ENCODE data around the gene ANKDD1B. TPM values are rescaled to one million over a fixed set of nuclear protein-coding genes. Genes with fewer than 3 reads are reported as not detected.

The ANKDD1B gene
- total and polyA plus RNA-seq, 2 of the 13 experiments (the other 11 are each of a cell fraction or from before 2014, with no cell fraction given), result 0.12 to 0.27 TPM

- Histone ChIP-seq H3K79me2 (ENCODE audit: insufficient read depth, low read length) (no peaks in the 10 kb centered on the region), H3K36me3 (replicated peaks in 1 of 2; ENCODE audit: control insufficient read depth in 1 of 2, insufficient read depth in 2 of 2, low read length in 2 of 2) (no peaks in the 10 kb centered on the region), H3K27ac (ENCODE audit: extremely low read length, insufficient read depth, low read length) (no peak overlapping the region), H3K9me3 (ENCODE audit: low read length) (no peaks in the 10 kb centered on the region), H4K20me1 (ENCODE audit: insufficient read depth, low read length) (no peaks in the 10 kb centered on the region), H2AFZ (ENCODE audit: low read length) (no peak overlapping the region), H3K4me3 (replicated peaks in 1 of 3; ENCODE audit: insufficient read depth in 1 of 3, low read depth in 2 of 3, low read length in 3 of 3) (no peak overlapping the region), H3K9ac (ENCODE audit: insufficient read depth, low read depth, low read length) (no peak overlapping the region), H3K27me3 (ENCODE audit: control insufficient read depth in 1 of 2, insufficient read depth in 2 of 2, low read length in 2 of 2) (no peaks in the 10 kb centered on the region), H3K4me1 (ENCODE audit: insufficient read depth, low read length) (no peaks in the 10 kb centered on the region), H3K4me2 (ENCODE audit: low read depth, low read length) (no peak overlapping the region)
- no peak for DNase-seq (ENCODE audit: low spot score)
- TF ChIP-seq ZNF83 (CRISPR knock-in tag; IDR thresholded peaks at IDR 0.05; ENCODE audit: borderline replicate concordance) (no peak), MED8 (CRISPR knock-in tag; IDR thresholded peaks at IDR 0.05; ENCODE audit: insufficient replicate concordance) (no peak), ZBTB39 (CRISPR knock-in tag; IDR thresholded peaks at IDR 0.05) (no peak), ZNF570 (CRISPR knock-in tag; IDR thresholded peaks at IDR 0.05; ENCODE audit: borderline replicate concordance) (no peak), TEAD2 (CRISPR knock-in tag; IDR thresholded peaks at IDR 0.05) (no peak), SP4 (CRISPR knock-in tag; IDR thresholded peaks at IDR 0.05) (no peak), ZIK1 (CRISPR knock-in tag; IDR thresholded peaks at IDR 0.05; ENCODE audit: borderline replicate concordance, low read depth) (no peak), JDP2 (CRISPR knock-in tag; IDR thresholded peaks at IDR 0.05; ENCODE audit: borderline replicate concordance) (no peak)
- TF ChIP-seq, protein P1, sequence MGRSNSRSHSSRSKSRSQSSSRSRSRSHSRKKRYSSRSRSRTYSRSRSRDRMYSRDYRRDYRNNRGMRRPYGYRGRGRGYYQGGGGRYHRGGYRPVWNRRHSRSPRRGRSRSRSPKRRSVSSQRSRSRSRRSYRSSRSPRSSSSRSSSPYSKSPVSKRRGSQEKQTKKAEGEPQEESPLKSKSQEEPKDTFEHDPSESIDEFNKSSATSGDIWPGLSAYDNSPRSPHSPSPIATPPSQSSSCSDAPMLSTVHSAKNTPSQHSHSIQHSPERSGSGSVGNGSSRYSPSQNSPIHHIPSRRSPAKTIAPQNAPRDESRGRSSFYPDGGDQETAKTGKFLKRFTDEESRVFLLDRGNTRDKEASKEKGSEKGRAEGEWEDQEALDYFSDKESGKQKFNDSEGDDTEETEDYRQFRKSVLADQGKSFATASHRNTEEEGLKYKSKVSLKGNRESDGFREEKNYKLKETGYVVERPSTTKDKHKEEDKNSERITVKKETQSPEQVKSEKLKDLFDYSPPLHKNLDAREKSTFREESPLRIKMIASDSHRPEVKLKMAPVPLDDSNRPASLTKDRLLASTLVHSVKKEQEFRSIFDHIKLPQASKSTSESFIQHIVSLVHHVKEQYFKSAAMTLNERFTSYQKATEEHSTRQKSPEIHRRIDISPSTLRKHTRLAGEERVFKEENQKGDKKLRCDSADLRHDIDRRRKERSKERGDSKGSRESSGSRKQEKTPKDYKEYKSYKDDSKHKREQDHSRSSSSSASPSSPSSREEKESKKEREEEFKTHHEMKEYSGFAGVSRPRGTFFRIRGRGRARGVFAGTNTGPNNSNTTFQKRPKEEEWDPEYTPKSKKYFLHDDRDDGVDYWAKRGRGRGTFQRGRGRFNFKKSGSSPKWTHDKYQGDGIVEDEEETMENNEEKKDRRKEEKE (IDR thresholded peaks at IDR 0.05), result no peak
- ChIA-PET CTCF (ENCODE audit: low intra/inter-chr PET ratio, low total read pairs) (no interaction called here), POLR2A (no interaction called here)
- intact Hi-C loops (cut with micrococcal nuclease; ENCODE audit: unreplicated experiment), result no loop called here
- 88% methylated on average over 1 of the region's 1 CpG for WGBS (ENCODE audit: low lambda C conversion rate)
- in situ Hi-C loops (cut with HindIII; ENCODE audit: extremely low pct_ligation_motif_present, low pct_unique_long_range_greater_than_20kb), result no loop called here
- no peak for FAIRE-seq
- BruUV-seq (replicated peaks), result no TSS peak
- no peak for ATAC-seq
Observed at GRCh38 chr5:75601567-75601966, 9.7 kb upstream of the ANKDD1B start.
